Measurements from ENCODE around the gene ZNF853. TPM values are rescaled to one million over a fixed set of nuclear protein-coding genes. Genes with fewer than 3 reads are reported as not detected.
"Not testable (repeated sequence)": the region's sequence is repeated elsewhere in the genome, so short reads cannot be mapped to it uniquely, and the experiment has no call there.

ZNF853 gene
- total RNA-seq, 2 experiments from 2014 or later: 4.7 to 4.9 TPM

- DNase-seq: no peak
- H3K27ac Mint-ChIP-seq: no peak overlapping the region
- ATAC-seq (ENCODE audit: low read depth): no peak
- peaks cover 3% of the 10 kb centered on the region for H3K4me1 Mint-ChIP-seq
- POLR2A ChIA-PET: no interaction called here
- H3K9me3 Mint-ChIP-seq: peaks cover 3% of the 10 kb centered on the region
- no peak overlapping the region for H3K4me3 Mint-ChIP-seq
- peaks cover 38% of the 10 kb centered on the region for H3K36me3 Mint-ChIP-seq
- H3K27me3 Mint-ChIP-seq: no peaks in the 10 kb centered on the region
These were observed 38.9 kb downstream of the ZNF853 start for GRCh38 chr7:6654113-6654841.

- DNase-seq (no peak), ATAC-seq (ENCODE audit: low read depth) (no peak)
- Mint-ChIP-seq H3K9me3 (peaks cover 5% of the 10 kb centered on the region), H3K27me3 (no peaks in the 10 kb centered on the region), H3K4me3 (no peak overlapping the region), H3K27ac (no peak overlapping the region), H3K4me1 (peaks cover 3% of the 10 kb centered on the region), H3K36me3 (peaks cover 31% of the 10 kb centered on the region)
- POLR2A ChIA-PET: no interaction called here
These were observed 39.6 kb downstream of the ZNF853 start for GRCh38 chr7:6654842-6655610.

- Mint-ChIP-seq H3K36me3 (peaks cover 23% of the 10 kb centered on the region), H3K4me3 (no peak overlapping the region), H3K9me3 (peaks cover 4% of the 10 kb centered on the region), H3K27me3 (no peaks in the 10 kb centered on the region), H3K4me1 (peaks cover 3% of the 10 kb centered on the region), H3K27ac (no peak overlapping the region)
- no peak for DNase-seq
- ATAC-seq (ENCODE audit: low read depth): no peak
- POLR2A ChIA-PET: no interaction called here
These were observed 40.4 kb downstream of the ZNF853 start for GRCh38 chr7:6655636-6656385.

- peaks cover 3% of the 10 kb centered on the region for H3K9me3 Mint-ChIP-seq
- no peaks in the 10 kb centered on the region for H3K27me3 Mint-ChIP-seq
- no peak overlapping the region for H3K27ac Mint-ChIP-seq
- POLR2A ChIA-PET: no interaction called here
- peaks cover 3% of the 10 kb centered on the region for H3K4me1 Mint-ChIP-seq
- DNase-seq (no peak), ATAC-seq (ENCODE audit: low read depth) (no peak)
- H3K36me3 Mint-ChIP-seq: peaks cover 17% of the 10 kb centered on the region
- no peak overlapping the region for H3K4me3 Mint-ChIP-seq
These were observed 41.0 kb downstream of the ZNF853 start for GRCh38 chr7:6656413-6656812.

GRCh38 chr7:6658618-6659345 lies 43.4 kb downstream of the ZNF853 start:
- ATAC-seq (ENCODE audit: low read depth): peak; percentile 34
- Mint-ChIP-seq H3K4me1 (peaks cover 3% of the 10 kb centered on the region), H3K27me3 (peaks cover 4% of the 10 kb centered on the region), H3K9me3 (peaks cover 4% of the 10 kb centered on the region), H3K36me3 (peaks cover 10% of the 10 kb centered on the region), H3K4me3 (no peak overlapping the region), H3K27ac (no peak overlapping the region)
- POLR2A ChIA-PET: no interaction called here
- peak; percentile 24 for DNase-seq

GRCh38 chr7:6670851-6671250 lies 55.4 kb downstream of the ZNF853 start:
- peaks cover 32% of the 10 kb centered on the region for H3K9me3 Mint-ChIP-seq
- ATAC-seq (ENCODE audit: low read depth); POLR2A ChIA-PET: not testable (repeated sequence)

More at GRCh38 chr7:6670851-6671250, 55.4 kb downstream of the ZNF853 start:
- not testable (repeated sequence) for H3K36me3 Mint-ChIP-seq, H3K27me3 Mint-ChIP-seq, H3K4me1 Mint-ChIP-seq, DNase-seq, H3K27ac Mint-ChIP-seq, H3K4me3 Mint-ChIP-seq

Other genes with a start within 250 kb of the ZNF853 start
- gene RAC1, start 241.1 kb upstream of the ZNF853 start, total RNA-seq: 100 to 1,000 TPM; 144 to 149 TPM
- 10 to 100 TPM; 32.3 to 37.2 TPM for gene DAGLB, start 167.7 kb upstream of the ZNF853 start, total RNA-seq
- 10 to 100 TPM; 49.5 to 52.0 TPM for gene KDELR2, start 131.5 kb upstream of the ZNF853 start, total RNA-seq
- gene GRID2IP, start 64.1 kb upstream of the ZNF853 start, total RNA-seq: under 1 TPM; 0.28 to 0.53 TPM
- gene ZDHHC4, start 38.2 kb upstream of the ZNF853 start, total RNA-seq: 10 to 100 TPM; 38.2 to 44.6 TPM
- 10 to 100 TPM; 42.8 to 47.3 TPM for gene INTS15, start 25.6 kb upstream of the ZNF853 start, total RNA-seq
- gene ZNF316, start 21.7 kb downstream of the ZNF853 start, total RNA-seq: 10 to 100 TPM; 42.6 to 43.7 TPM
- gene ZNF12, start 91.3 kb downstream of the ZNF853 start, total RNA-seq: 10 to 100 TPM; 32.4 to 34.6 TPM
- 1 to 10 TPM in 1 of 2 experiments, under 1 TPM in 1; 0.14 to 1.0 TPM for gene RSPH10B2, start 138.5 kb downstream of the ZNF853 start, total RNA-seq
- 10 to 100 TPM; 64.0 to 87.4 TPM for gene CCZ1B, start 210.7 kb downstream of the ZNF853 start, total RNA-seq